HAP-1 (cell line): ENCODE measurements around the gene KCP.

Experiments used
- DNase-seq, 2 experiments: peaks; one replicate each; pipeline ENCODE4 v3.0.0-alpha.2; 2016 to 2020; ENCODE audit warnings: low spot score in 2 of 2
- H3K27me3 ChIP-seq: fragments of 250-450 bp; sonication (Bioruptor Pico); 2 replicates; pipeline ENCODE4 v1.5.1; 2020; ENCODE audit warnings: low read depth, mild to moderate bottlenecking, moderate library complexity
- H3K36me3 ChIP-seq: fragments of 250-450 bp; sonication (Bioruptor Pico); replicated peaks from 2 replicates; pipeline ENCODE4 v1.5.1; 2020; ENCODE audit warnings: mild to moderate bottlenecking
- H3K4me1 ChIP-seq: fragments of 250-450 bp; sonication (Bioruptor Pico); 2 replicates; pipeline ENCODE4 v1.5.1; 2020; ENCODE audit warnings: mild to moderate bottlenecking
- H3K4me3 ChIP-seq: fragments of 250-450 bp; sonication (Bioruptor Pico); 2 replicates; pipeline ENCODE4 v1.5.1; 2020; ENCODE audit warnings: mild to moderate bottlenecking, moderate library complexity
- H3K9me3 ChIP-seq: fragments of 250-450 bp; sonication (Bioruptor Pico); 2 replicates; pipeline ENCODE4 v1.5.1; 2020; ENCODE audit warnings: mild to moderate bottlenecking, moderate library complexity
- in situ Hi-C: fragments of 300-500 bp; cut with MboI; formaldehyde crosslinking; loops from 3 replicates; pipeline ENCODE4 v1.14.3; 2020; ENCODE audit warnings: low sequenced_read_pairs, inconsistent platforms, mixed read lengths

KCP gene

DNA sequence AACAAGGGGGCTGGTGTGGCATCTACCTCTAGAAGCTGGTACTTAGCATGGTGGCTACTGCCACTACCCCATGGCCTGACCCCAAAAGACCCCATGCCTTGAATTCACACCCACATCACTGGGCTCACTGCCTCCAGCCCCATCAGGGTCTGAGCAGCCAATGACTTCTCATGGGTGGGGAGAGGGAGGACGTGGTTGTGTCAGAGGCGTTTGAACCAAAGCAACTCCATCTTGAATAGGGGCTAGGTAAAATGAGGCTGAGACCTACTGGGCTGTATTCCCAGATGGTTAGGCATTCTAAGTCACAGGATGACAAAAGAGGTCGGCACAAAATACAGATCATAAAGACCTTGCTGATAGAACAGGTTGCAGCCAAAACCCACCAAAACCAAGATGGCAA is 15.2 kb downstream of the KCP start:
- no peak overlapping the region for H3K4me3 ChIP-seq
- H3K27me3 ChIP-seq = no peaks in the 10 kb centered on the region
- H3K9me3 ChIP-seq = no peaks in the 10 kb centered on the region
- DNase-seq = no peak
- in situ Hi-C loops = no loop called here
- H3K4me1 ChIP-seq = peaks cover 10% of the 10 kb centered on the region
- H3K36me3 ChIP-seq = no peaks in the 10 kb centered on the region

DNA sequence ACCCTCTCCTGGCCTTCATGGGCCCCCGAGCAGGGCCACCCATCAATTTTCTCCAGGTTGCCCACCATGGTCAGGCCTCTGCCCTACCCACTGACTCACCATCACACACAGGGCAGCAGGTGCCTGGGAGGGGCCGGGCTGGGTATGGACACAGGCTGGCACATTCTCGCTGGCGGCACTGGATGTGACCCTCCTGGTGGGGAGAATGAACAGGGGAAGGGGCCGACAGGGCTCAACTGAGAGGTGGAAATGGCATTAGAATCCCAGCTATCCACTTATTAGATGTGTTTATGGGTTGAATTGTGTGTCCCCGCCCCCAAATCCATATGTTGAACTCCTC is 16.4 kb downstream of the KCP start:
- Histone ChIP-seq H3K27me3 (0 out of 2 replicates have a peak, but pooled peaks cover 2% of the 10 kb centered on the region), H3K9me3 (no peaks in the 10 kb centered on the region), H3K4me3 (no peak overlapping the region), H3K36me3 (no peaks in the 10 kb centered on the region), H3K4me1 (peaks cover 10% of the 10 kb centered on the region)
- in situ Hi-C loops = no loop called here
- no peak for DNase-seq

DNA sequence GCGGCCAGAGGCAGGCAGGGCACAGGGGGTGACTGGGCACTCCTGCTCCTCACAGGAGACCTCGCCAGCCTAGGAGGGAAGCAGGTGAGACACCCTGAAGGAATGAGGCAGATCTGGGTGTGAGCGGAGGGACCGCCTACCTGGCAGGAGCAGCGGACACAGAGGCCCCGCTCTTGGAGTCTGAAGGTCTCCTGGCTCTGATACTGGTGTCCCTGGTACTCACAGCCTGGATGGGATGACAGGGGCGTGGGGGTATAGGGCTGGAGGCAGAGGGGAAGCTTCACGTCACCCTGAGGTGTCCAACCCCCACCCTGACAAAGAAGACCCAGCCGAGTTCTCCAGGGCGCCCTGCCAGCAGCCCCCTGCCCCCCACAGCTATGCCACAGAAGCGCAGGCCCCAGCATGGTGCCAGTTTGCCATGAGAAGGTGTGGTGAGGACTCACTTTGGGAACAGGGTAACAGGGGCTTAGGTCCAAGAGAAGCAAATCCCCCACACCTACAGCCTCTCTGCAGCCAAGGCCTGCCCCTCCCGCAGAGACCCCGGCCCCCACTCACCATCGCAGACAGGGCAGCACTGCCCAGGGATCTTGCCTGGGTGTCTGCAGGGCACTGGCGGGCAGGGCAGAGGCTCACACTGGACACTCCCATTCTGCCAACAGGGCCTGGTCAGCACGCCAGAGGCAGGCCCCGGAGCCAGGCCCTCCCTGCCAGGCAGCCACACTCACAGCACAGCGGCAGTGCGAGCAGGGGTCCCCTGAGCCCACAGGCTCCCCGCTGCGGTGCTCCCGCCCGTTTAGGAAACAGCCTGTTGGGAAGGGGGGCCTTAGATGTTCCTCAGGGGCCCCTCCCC is 17.0 kb downstream of the KCP start:
- Histone ChIP-seq H3K4me3 (no peak overlapping the region), H3K27me3 (0 out of 2 replicates have a peak, but pooled peaks cover 2% of the 10 kb centered on the region), H3K9me3 (no peaks in the 10 kb centered on the region), H3K36me3 (no peaks in the 10 kb centered on the region), H3K4me1 (peaks cover 10% of the 10 kb centered on the region)
- in situ Hi-C loops = no loop called here
- no peak for DNase-seq

DNA sequence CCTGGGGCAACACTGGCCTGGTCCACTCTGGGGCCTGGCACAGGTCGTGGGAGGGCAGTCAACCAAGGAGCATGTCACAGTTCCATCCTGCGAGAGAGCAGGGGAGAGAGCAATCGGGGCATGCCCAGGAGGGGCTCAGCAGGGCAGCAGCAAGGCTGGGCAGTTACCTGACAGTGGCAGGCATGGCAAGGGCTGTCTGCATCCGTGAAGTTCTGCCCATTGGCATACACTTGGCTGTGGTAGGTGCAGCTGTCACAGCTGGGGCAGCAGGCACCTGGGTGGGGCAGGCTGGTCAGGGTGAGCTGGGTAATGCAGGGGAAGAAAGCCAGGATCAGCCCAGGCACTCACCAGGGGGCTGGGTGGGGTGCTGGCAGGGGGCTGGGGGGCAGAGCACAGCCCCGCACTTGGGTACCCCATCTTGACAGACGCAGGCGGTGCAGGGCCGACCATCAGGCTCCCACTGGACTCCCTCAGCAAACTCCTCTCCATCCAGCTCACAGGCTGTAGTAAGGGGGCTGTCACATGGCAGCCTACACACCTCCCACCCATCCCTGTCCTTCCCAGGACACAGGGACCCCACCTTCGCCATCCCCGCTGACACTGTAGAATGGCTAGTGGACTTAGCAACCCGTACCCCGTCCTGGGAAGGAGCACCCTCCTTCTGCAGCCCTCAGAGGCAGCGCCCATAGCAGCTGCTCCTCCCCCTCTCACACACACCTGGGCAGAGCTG is 17.8 kb downstream of the KCP start:
- Histone ChIP-seq H3K4me3 (no peak overlapping the region), H3K4me1 (peaks cover 9% of the 10 kb centered on the region)
- in situ Hi-C loops = no loop called here

DNA sequence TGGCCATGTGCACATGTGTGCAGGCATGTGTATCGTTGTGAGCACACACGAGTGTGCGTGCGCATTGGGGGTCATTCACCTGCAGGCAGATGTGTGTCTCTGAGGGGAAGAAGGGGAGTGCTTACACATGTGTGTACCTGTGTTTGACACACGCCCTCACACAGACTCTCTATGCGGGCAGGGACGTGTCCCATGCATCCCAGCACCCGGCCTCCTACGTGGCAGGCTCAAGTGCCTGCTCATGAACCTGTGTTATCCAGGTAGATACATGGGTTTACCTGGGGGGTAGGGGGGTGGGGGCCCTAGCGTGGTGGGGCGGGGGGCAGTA is 18.6 kb downstream of the KCP start:
- DNase-seq = no peak
- no peaks in the 10 kb centered on the region for H3K36me3 ChIP-seq
- H3K9me3 ChIP-seq = no peaks in the 10 kb centered on the region
- in situ Hi-C loops = no loop called here
- 0 out of 2 replicates have a peak, but pooled peaks cover 2% of the 10 kb centered on the region for H3K27me3 ChIP-seq
- no peak overlapping the region for H3K4me3 ChIP-seq
- H3K4me1 ChIP-seq = peaks cover 1% of the 10 kb centered on the region

More for the DNA sequence above, 17.8 kb downstream of the KCP start:
- Histone ChIP-seq H3K9me3 (no peaks in the 10 kb centered on the region), H3K27me3 (0 out of 2 replicates have a peak, but pooled peaks cover 2% of the 10 kb centered on the region), H3K36me3 (no peaks in the 10 kb centered on the region)
- DNase-seq = no peak

DNA sequence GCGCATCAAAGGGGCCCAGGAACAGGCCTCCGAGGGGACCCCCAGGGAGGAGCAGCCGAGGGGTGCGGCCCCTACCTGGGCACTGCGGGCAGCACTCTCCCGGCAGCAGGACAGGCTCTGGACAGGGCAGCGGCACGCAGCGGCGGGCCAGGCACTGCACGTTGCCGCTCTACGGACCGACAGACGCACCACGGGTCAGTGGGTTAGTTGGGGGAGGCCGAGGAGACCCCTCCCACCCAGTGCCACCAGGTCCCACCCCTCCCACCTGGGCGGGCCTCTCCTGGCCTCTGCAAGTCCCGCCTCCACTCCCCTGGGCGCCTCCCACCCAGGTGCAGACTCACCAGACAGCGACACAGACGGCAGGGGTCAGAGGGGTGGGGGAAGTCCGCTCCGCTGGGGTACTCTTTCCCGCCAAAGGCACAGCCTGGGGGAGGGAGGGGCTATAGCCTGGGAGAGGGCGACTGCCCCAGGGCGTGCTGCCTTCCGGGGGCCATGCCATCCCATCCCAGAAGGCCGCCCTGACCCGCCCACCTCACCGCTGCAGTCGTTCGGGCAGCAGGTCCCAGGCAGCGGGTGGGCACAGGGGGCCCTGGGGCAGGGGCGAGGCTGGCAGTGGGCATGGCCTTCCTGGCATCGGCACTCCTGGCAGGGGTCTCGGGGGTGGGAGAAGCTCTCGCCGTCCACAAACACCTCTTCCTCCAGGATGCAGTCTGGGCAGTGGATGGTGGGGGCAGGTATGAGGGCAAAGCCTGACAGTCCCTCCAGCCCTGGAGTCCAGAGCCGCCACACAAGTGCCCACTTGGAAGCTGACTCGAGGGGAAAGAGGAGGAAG is 19.2 kb downstream of the KCP start:
- Histone ChIP-seq H3K36me3 (no peaks in the 10 kb centered on the region), H3K27me3 (0 out of 2 replicates have a peak, but pooled peaks cover 2% of the 10 kb centered on the region), H3K4me1 (no peaks in the 10 kb centered on the region), H3K4me3 (no peak overlapping the region), H3K9me3 (no peaks in the 10 kb centered on the region)
- in situ Hi-C loops = no loop called here
- DNase-seq = peak in 1 of 2 experiments; percentile 28

DNA sequence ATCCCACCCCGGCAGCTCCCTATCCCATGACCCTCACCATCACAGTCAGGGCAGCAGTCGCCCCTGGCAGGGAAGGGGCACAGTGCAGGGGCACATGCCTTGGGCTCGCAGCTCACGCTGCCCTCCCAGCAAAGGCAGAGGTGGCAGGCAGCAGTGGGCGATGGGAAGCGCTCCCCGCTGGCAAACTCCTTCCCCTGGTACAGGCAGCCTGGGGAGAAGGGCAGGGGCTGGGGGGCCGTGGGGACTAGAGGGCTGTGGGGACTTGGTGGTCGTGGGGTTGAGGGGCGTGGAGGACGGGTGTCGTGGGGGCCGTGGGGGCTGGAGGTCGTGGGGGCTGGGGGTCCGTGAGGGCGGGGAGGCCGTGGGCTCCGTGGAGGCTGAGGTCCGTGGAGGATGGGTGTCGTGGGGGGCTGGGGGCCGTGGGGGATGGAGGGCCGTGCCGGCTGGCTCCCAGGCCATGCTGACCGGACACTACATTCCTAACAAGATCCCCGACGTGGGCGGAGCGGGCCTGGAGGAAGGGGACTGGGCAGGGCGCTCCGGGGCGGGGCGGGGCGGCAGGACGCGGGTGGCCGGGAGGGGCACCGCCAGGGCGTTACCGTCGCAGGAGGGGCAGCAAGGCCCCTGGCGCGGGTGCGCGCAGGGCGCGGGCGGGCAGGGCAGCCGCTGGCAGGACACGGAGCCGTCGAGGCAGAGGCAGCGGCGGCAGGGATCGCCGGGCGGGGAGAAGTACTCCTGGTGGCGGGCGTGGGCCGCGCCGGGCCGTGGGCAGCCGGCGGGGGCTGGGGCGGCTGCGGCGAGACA is 20.0 kb downstream of the KCP start:
- H3K4me1 ChIP-seq = no peaks in the 10 kb centered on the region
- H3K27me3 ChIP-seq = 0 out of 2 replicates have a peak, but pooled peaks cover 2% of the 10 kb centered on the region
- no peak overlapping the region for H3K4me3 ChIP-seq
- H3K9me3 ChIP-seq = no peaks in the 10 kb centered on the region
- no peak for DNase-seq
- H3K36me3 ChIP-seq = no peaks in the 10 kb centered on the region
- in situ Hi-C loops = no loop called here

DNA sequence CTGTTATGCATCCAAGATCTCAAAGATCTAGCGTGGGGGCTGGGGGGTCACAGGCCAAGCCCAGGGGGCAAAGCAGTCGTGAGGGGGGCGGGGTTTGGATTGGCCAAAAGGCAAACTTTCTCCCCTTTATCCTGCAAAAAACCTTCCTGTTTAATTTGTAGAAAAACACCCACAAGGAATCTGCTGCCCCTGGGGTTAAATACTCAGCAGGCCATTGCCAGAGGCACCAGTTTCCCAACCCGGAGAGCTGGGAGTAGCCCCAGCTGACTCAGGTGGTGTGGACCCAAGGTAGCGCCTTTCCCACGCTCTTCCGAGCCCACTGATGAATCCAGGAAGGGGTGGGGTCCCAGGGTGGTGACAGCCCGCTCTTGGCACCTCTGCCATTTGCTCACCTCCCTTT is 21.4 kb downstream of the KCP start:
- Histone ChIP-seq H3K4me3 (no peak overlapping the region), H3K9me3 (no peaks in the 10 kb centered on the region), H3K36me3 (no peaks in the 10 kb centered on the region), H3K27me3 (0 out of 2 replicates have a peak, but pooled peaks cover 2% of the 10 kb centered on the region), H3K4me1 (no peaks in the 10 kb centered on the region)
- in situ Hi-C loops = no loop called here
- DNase-seq = no peak

DNA sequence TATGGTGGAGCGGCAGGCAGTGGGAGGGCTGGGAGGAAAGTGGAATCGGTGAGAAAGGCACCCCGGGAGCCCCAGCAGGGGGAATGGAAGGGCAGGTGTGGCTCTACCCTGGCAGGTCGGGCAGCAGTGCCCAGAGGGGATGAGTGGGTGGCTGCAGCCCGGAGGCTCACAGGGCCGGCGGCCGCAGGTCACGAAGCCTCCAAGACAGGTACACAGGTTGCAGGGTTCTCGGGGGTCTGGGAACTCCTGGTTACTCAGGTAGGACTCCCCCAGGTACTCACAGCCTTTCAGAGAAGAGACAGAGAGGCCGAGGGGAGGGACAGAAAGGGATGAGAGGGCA is 21.8 kb downstream of the KCP start:
- no peak overlapping the region for H3K4me3 ChIP-seq
- in situ Hi-C loops = no loop called here
- no peaks in the 10 kb centered on the region for H3K9me3 ChIP-seq
- DNase-seq = no peak
- no peaks in the 10 kb centered on the region for H3K36me3 ChIP-seq
- no peaks in the 10 kb centered on the region for H3K4me1 ChIP-seq
- 0 out of 2 replicates have a peak, but pooled peaks cover 2% of the 10 kb centered on the region for H3K27me3 ChIP-seq

DNA sequence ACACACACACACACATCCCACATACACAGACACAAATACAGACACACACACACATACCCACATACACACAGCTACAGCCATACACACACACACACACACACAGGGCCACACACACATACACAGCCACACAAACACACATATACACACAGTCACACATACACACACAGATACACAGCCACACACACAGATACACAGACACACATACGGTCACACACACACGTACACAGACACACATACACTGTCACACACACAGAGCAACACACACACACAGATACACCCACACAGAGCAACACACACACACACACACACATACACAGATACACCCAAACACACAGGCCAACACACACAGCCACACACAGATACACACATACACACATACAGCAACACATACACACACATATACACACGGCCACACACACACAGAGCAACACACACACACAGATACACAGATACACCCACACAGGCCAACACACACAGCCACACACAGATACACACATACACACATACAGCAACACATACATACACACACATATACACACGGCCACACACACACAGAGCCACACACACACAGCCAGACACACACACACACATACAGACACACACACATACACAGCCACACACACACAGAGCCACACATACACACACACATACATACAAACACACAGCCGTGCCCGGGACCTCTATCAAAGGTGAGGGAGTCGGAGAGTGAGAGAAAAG is 22.3 kb downstream of the KCP start:
- Histone ChIP-seq H3K36me3 (no peaks in the 10 kb centered on the region), H3K9me3 (no peaks in the 10 kb centered on the region), H3K4me3 (no peak overlapping the region), H3K27me3 (0 out of 2 replicates have a peak, but pooled peaks cover 2% of the 10 kb centered on the region), H3K4me1 (no peaks in the 10 kb centered on the region)
- DNase-seq = no peak
- in situ Hi-C loops = no loop called here

DNA sequence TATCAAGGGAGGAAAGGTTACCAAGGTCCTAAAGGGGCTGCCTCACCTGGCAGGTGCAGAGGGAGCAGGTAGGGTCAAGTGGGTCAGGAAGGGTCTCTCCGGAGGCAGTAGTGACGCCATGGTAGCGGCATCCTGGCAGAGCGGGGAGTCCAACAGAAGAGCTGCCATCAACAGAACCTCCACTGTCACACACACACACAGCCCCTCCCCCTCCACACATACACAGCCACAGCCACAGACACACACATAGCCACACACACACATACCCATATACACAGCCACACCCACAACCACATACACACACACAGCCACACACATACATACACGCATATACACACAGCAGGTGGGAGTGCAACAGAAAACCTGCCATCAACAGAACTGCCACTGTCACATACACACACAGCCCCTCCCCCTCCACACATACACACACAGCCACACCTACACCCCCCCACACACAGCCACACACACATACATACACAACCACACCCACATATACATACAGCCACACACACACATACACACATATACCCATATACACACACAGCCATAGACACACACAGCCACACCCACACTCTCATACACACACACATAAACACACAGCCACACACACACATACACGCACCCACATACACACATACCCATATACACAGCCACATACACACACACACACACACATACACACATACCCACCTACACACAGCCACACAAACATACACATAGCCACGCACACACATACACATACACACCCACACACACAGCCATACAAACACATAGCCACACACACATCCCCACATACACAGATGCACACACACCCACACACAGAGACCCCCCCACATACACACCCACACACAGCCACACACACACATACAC is 23.1 kb downstream of the KCP start:
- H3K9me3 ChIP-seq = no peaks in the 10 kb centered on the region
- in situ Hi-C loops = no loop called here
- DNase-seq = no peak
- no peaks in the 10 kb centered on the region for H3K36me3 ChIP-seq
- no peaks in the 10 kb centered on the region for H3K4me1 ChIP-seq
- H3K27me3 ChIP-seq = 0 out of 2 replicates have a peak, but pooled peaks cover 2% of the 10 kb centered on the region
- H3K4me3 ChIP-seq = no peak overlapping the region
